Measurements from ENCODE around the gene EZR.

- TF ChIP-seq EP300 (IDR thresholded peaks at IDR 0.05) (no peak), POLR2A (IDR thresholded peaks at IDR 0.05) (no peak), POLR2AphosphoS5 (IDR thresholded peaks at IDR 0.05) (no peak)
Observed at GRCh38 chr6:158756126-158756525, 63.0 kb downstream of the EZR start.
